Sciatic nerve (tissue), 2 donors: ENCODE results near the gene AKR1C1. TPM values are rescaled to one million over a fixed set of nuclear protein-coding genes. Genes with fewer than 3 reads are reported as not detected.
"Not testable (repeated sequence)": the region's sequence is repeated elsewhere in the genome, so short reads cannot be mapped to it uniquely, and the experiment has no call there.

Source experiments
- ATAC-seq: fragments of 200-7000 bp; cut with Tn5 transposase; one replicate; pipeline ENCODE4 v1.9.1; 2020; ENCODE audit warnings: mild to moderate bottlenecking, moderate library complexity
- DNase-seq: peaks from one replicate; pipeline ENCODE4 v3.0.0-alpha.2; 2020; ENCODE audit warnings: low spot score
- intact Hi-C: fragments of 100-400 bp; cut with DNase I; formaldehyde crosslinking; loops from one replicate; pipeline ENCODE4 v1.14.2; 2022
- total RNA-seq: library from RNA; stranded (reverse); fragmentation: NEBNext Ultra II Directional; extraction: Animal tissue kit (Norgen Biotek cat#: 25700); gene quantifications from one replicate; pipeline ENCODE4 v1.2.1, GENCODE V29; 2021
- donor health status: DM: no; HTN: no; CAD: no.
- donor health status: DM: no; HTN: no; CAD: no.

Gene AKR1C1
- total RNA-seq, 1 donor from 2014 or later, result 84.2 TPM

GRCh38 chr10:4977025-4977424 lies 13.8 kb downstream of the AKR1C1 start:
- intact Hi-C loops, result no loop called here
- DNase-seq (no peak), ATAC-seq (no peak)

- DNase-seq (no peak), ATAC-seq (no peak)
- intact Hi-C loops, result no loop called here
Measured at GRCh38 chr10:4978870-4979269, 15.7 kb downstream of the AKR1C1 start.

DNA sequence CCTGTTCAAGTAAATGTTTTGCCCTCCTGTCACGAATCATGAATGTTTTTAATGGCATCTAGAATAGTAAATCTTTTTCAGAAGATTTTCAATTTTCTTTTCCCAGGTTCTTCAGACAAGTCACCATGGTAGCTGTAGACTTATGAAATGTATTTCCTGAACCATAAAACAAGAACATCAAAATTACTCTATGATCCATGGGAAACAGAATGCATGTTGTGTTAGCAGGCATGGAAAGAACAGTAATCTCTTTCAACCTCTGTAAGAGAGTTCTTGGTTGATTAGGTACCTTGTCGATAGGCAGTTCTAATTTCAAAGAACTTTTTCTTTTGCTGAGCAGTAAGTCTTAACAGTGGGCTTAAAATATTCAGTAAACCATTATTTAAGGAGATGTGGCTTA lies 17.6 kb downstream of the AKR1C1 start:
- no peak for DNase-seq
- intact Hi-C loops, result no loop called here
- no peak for ATAC-seq

- ATAC-seq (peak; percentile 83), DNase-seq (no peak)
- intact Hi-C loops, result no loop called here
Measured at GRCh38 chr10:4981722-4982471, 18.7 kb downstream of the AKR1C1 start.

- no peak for DNase-seq
- ATAC-seq, result peak; percentile 63
- intact Hi-C loops, result no loop called here
Measured at GRCh38 chr10:4982764-4983226, 19.6 kb downstream of the AKR1C1 start.

DNA sequence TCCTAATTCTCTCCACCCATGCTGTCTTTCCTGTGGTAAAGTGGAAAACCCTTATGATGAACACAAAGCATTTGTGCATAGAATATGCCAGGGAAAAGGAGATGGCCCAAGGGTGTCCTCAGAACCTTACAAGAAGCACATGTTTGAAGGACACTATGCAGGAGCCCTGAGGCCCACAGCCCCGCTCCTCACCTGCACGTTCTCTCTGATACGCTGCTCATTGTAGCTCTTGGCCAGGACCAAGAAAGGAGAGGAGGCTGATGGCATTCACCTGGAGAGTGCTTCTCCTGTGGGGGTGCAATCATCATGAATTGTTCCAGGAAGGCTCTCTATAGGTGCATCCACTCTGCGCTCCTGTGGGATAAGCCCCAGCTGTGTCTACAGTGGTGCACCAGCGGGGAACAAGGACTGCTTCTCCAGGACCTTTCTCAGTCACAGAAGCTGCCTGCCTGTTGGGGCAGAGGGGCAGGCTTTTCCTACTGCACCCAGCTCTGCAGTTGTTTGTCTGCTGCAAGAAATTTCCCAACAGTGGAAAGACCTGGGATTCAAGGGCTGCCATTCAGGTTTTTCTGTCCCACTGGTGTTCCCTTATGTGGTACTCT lies 20.5 kb downstream of the AKR1C1 start:
- intact Hi-C loops, result no loop called here
- ATAC-seq (no peak), DNase-seq (no peak)

- no peak for DNase-seq
- no peak for ATAC-seq
- intact Hi-C loops, result no loop called here
Measured at GRCh38 chr10:4984223-4984622, 21.0 kb downstream of the AKR1C1 start.

- intact Hi-C loops, result no loop called here
- ATAC-seq (no peak), DNase-seq (no peak)
Measured at GRCh38 chr10:4984971-4985594, 21.9 kb downstream of the AKR1C1 start.

DNA sequence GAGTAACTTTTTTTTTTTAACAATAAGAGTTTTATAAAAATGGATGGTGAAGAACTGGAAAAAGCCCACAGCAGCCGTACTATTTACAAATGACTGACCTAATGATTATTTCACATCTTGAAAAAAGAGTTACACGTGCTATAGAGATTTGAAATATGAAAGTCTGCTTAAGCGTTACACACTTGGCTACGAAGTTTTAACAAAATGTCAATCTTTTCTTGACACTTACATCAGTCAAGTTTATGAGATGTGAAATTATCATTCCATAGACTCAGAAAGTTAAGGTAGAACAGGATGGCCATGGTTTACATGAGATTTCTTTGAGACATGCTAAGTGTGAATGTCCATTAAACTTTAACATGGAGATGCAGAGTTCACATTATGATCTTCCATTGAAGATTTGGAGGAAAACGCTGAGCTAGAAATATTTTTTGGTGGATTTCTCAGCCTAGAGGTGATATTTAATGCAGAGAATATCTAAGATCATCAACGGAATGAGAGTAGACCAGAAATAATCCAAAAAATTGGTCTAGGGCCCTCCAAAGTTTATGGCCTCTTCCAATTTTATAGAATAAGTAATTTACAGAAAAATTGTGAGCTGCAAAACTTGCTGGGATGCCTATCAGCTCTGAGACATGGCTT lies 24.9 kb downstream of the AKR1C1 start:
- ATAC-seq, DNase-seq, intact Hi-C loops: not testable (repeated sequence)

DNA sequence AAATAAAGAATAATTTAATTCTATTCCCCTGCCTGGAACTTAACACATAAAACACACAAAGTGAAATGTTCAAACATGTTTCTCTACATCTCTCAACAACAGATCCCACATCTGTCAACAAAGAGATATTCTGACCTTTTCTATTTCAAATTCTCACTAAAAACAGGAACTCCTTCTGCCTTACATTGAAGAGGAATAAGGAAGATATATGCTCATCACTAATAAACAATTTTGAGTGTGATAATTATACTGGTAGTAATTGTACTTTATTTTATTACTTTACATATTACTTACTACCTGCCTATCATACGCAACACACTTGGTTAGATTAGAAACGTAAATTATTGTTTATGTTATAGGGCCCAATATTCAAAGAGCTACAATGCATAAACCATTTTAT lies 27.0 kb downstream of the AKR1C1 start:
- ATAC-seq, result no peak
- intact Hi-C loops, result no loop called here
- DNase-seq, result no peak

DNA sequence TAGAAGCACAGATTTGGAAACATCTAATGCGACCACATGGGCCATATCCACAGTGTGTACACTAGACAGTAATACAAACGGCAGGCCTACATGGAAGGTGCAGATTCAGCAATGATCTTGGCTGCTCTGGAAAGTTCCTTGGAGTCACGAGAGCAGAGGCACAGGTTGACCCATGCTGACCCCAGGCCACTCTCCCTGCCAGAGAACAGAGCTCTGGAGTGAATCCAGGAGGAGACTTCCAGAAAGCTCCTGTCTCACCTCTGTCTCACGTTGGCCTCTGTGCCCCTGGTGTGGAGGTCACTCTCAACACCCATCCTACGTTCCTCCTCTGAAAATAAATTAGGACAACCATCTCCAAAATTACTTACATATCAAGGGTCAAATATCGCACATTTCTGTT lies 28.2 kb downstream of the AKR1C1 start:
- ATAC-seq, DNase-seq, intact Hi-C loops: not testable (repeated sequence)

DNA sequence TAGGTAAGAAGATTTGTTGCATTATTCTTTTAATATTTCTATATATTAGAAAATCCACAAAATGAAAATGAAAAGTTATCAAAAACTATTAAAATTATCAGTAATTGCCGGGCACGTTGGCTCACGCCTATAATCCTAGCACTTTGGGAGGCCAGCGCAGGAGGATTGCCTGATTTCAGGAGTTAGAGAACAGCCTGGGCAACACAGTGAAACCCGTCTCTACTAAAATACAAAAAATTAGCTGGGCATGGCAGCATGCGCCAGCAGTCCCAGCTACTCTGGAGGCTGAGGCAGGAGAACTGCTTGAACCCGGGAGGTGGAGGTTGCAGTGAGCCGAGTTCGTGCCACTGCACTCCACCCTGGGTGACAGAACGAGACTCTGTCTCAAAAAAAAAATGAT lies 29.3 kb downstream of the AKR1C1 start:
- DNase-seq, intact Hi-C loops: not testable (repeated sequence)

GRCh38 chr10:4994260-4994659 lies 31.0 kb downstream of the AKR1C1 start:
- intact Hi-C loops, DNase-seq, ATAC-seq: not testable (repeated sequence)

More for the DNA sequence above, 29.3 kb downstream of the AKR1C1 start:
- ATAC-seq, result not testable (repeated sequence)

- intact Hi-C loops, result no loop called here
- ATAC-seq (no peak), DNase-seq (no peak)
Measured at GRCh38 chr10:4998671-4999070, 35.5 kb downstream of the AKR1C1 start.

DNA sequence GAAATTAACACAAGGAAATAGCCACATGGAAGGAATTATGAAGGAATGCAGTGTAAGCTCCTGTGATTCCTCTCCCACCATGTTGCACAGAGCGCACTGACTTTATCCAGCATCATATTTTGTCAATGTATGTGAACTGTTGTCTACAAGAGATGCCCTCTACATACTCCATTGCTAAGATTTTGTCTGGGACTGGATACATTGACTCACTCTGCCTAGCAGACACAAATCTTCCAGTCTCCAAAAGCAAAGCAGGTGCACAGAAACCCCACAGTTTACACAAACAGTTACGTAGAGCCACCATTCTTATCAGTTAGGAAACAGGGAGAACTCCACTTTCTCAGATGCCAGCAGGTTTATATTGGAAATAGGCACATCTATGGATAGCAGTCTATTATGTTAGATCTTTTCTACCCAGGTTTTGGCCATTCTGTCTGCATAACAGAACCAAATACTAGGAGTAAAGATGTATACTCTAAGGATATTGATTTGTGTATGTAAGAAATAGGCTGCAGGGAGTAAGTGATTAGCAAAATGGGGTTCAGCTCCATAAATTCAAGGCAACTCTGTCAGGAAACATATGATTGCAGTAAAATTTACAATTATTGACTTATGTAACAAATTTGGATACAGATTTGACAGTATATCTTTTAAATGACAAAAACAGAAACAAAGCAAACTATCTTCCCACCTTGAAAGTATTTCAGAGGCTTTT lies 39.0 kb downstream of the AKR1C1 start:
- intact Hi-C loops, result no loop called here
- ATAC-seq (no peak), DNase-seq (no peak)

GRCh38 chr10:5003127-5004029 lies 40.2 kb downstream of the AKR1C1 start, which contains the start of gene AKR1C2:
TSS of gene AKR1C2 (minus strand) at chr10:5003857. CDS start at chr10:5003835, 22 bp downstream.
- DNase-seq, intact Hi-C loops: not testable (repeated sequence)
- peak; percentile 99 for ATAC-seq

GRCh38 chr10:5004030-5004385 lies 40.8 kb downstream of the AKR1C1 start:
- intact Hi-C loops, DNase-seq: not testable (repeated sequence)
- ATAC-seq, result peak; percentile 5

- intact Hi-C loops, ATAC-seq, DNase-seq: not testable (repeated sequence)
Measured at GRCh38 chr10:5004501-5004900, 41.3 kb downstream of the AKR1C1 start.
